Caki2 (cell line): Measurements from ENCODE around the gene WDR87. TPM values are rescaled to one million over a fixed set of nuclear protein-coding genes. Genes with fewer than 3 reads are reported as not detected.
"Not testable (repeated sequence)": the region's sequence is repeated elsewhere in the genome, so short reads cannot be mapped to it uniquely, and the experiment has no call there.

Experiments used
- DNase-seq: peaks from one replicate; pipeline ENCODE4 v3.0.0-alpha.2; 2015; ENCODE audit warnings: low read depth
- in situ Hi-C: cut with HindIII; loops from 2 replicates; pipeline ENCODE4 v1.10.0; 2016; ENCODE audit warnings: low sequenced_read_pairs, low pct_unique_long_range_greater_than_20kb, mixed read lengths
- total RNA-seq: library from RNA; depleted of rRNA; stranded (reverse); fragments of >200 nt; shearing (Covaris generic); gene quantifications from 2 replicates; pipeline ENCODE4 v1.2.3, GENCODE V29; 2014; ENCODE audit warnings: low replicate concordance

WDR87 gene
- total RNA-seq, 1 experiment from 2014 or later = not detected

GRCh38 chr19:37899966-37900365 is 6.4 kb downstream of the WDR87 start:
- no peak for DNase-seq
- in situ Hi-C loops = no loop called here

- no peak for DNase-seq
- in situ Hi-C loops = no loop called here
Observed at GRCh38 chr19:37899453-37899852, 6.9 kb downstream of the WDR87 start.

GRCh38 chr19:37896180-37896579 is 10.2 kb downstream of the WDR87 start:
- in situ Hi-C loops = no loop called here
- DNase-seq = no peak

- DNase-seq = no peak
- in situ Hi-C loops = no loop called here
Observed at GRCh38 chr19:37893845-37894575, 12.4 kb downstream of the WDR87 start.

- in situ Hi-C loops = no loop called here
- DNase-seq = no peak
Observed at GRCh38 chr19:37886571-37886970, 19.8 kb downstream of the WDR87 start.

- in situ Hi-C loops = no loop called here
- no peak for DNase-seq
Observed at GRCh38 chr19:37885392-37885791, 21.0 kb downstream of the WDR87 start.

GRCh38 chr19:37877147-37877546 is 29.2 kb downstream of the WDR87 start:
- DNase-seq = no peak
- in situ Hi-C loops = no loop called here

GRCh38 chr19:37876032-37876431 is 30.4 kb downstream of the WDR87 start:
- no peak for DNase-seq
- in situ Hi-C loops = no loop called here

GRCh38 chr19:37874784-37875183 is 31.6 kb downstream of the WDR87 start:
- in situ Hi-C loops = no loop called here
- peak; percentile 7 for DNase-seq

- no peak for DNase-seq
- in situ Hi-C loops = no loop called here
Observed at GRCh38 chr19:37872383-37872782, 34.0 kb downstream of the WDR87 start.

GRCh38 chr19:37869766-37870340 is 36.5 kb downstream of the WDR87 start:
- DNase-seq = no peak
- in situ Hi-C loops = no loop called here

- DNase-seq = no peak
- in situ Hi-C loops = no loop called here
Observed at GRCh38 chr19:37867831-37868230, 38.6 kb downstream of the WDR87 start.

GRCh38 chr19:37865930-37866329 is 40.5 kb downstream of the WDR87 start:
- DNase-seq, in situ Hi-C loops: not testable (repeated sequence)

- DNase-seq = no peak
- in situ Hi-C loops = no loop called here
Observed at GRCh38 chr19:37864501-37864900, 41.9 kb downstream of the WDR87 start.

- DNase-seq = no peak
- in situ Hi-C loops = no loop called here
Observed at GRCh38 chr19:37855098-37855497, 51.3 kb downstream of the WDR87 start.

- no peak for DNase-seq
- in situ Hi-C loops = no loop called here
Observed at GRCh38 chr19:37845932-37846331, 60.5 kb downstream of the WDR87 start.
